Suprapubic skin (tissue), 4 donors: ENCODE data around the gene CLEC2B. TPM values are rescaled to one million over a fixed set of nuclear protein-coding genes. Genes with fewer than 3 reads are reported as not detected.

Experiments
- DNase-seq, 2 donors: peaks; one replicate each; pipeline ENCODE4 v3.0.0-alpha.2; 2019; ENCODE audit warnings: low spot score in 2 of 2
- H3K27ac ChIP-seq: fragments of 200-600 bp; sonication (generic); one replicate; pipeline ENCODE4 v1.5.1; 2019
- H3K27me3 ChIP-seq: fragments of 200-600 bp; sonication (generic); one replicate; pipeline ENCODE4 v1.5.1; 2019
- H3K36me3 ChIP-seq: fragments of 200-600 bp; sonication (generic); one replicate; pipeline ENCODE4 v1.5.1; 2019
- H3K4me1 ChIP-seq: fragments of 200-600 bp; sonication (generic); one replicate; pipeline ENCODE4 v1.5.1; 2019
- H3K4me3 ChIP-seq: fragments of 200-600 bp; sonication (generic); one replicate; pipeline ENCODE4 v1.5.1; 2019; ENCODE audit warnings: mild to moderate bottlenecking
- H3K9me3 ChIP-seq: fragments of 200-600 bp; sonication (generic); one replicate; pipeline ENCODE4 v1.5.1; 2019
- CTCF ChIP-seq, 2 donors: fragments of 200-600 bp in 1 of 2; fragments of 450-650 bp in 1 of 2; sonication (generic) in 1 of 2; IDR thresholded peaks; one replicate each; pipeline ENCODE4 v1.5.1; 2016 to 2019; ENCODE audit warnings: antibody characterized with exemption in 2 of 2, mild to moderate bottlenecking in 1 of 2, moderate library complexity in 1 of 2
- EP300 ChIP-seq: sonication (generic); formaldehyde crosslinking; IDR thresholded peaks from one replicate; pipeline ENCODE4 v1.6.1; 2017; ENCODE audit warnings: antibody characterized with exemption
- POLR2A ChIP-seq, 2 donors: fragments of 450-650 bp; IDR thresholded peaks; one replicate each; pipeline ENCODE4 v1.6.1; 2017; ENCODE audit warnings: antibody characterized with exemption in 2 of 2, mild to moderate bottlenecking in 2 of 2, moderate library complexity in 2 of 2
- POLR2AphosphoS5 ChIP-seq, 3 donors: sonication (generic); formaldehyde crosslinking; IDR thresholded peaks; one replicate each; pipeline ENCODE4 v1.6.1; 2017; ENCODE audit warnings: antibody characterized with exemption in 3 of 3
- WGBS: methylation state at CpG from one replicate; pipeline ENCODE4 v1.1.5; 2018; 5-methylcytosine and 5-hydroxymethylcytosine counted together
- total RNA-seq, 4 donors: library from RNA; depleted of rRNA; stranded (reverse); fragments of >200 nt; gene quantifications; one replicate each; pipeline ENCODE4 v1.1.0, GENCODE V29; 2016

Gene CLEC2B
- total RNA-seq, 4 donors from 2014 or later = 41.9 to 81.2 (median 53.5) TPM

- 93% methylated on average over 3 of the region's 3 CpGs for WGBS
- Histone ChIP-seq H3K36me3 (no peaks in the 10 kb centered on the region), H3K27me3 (no peaks in the 10 kb centered on the region), H3K4me3 (no peak within 1 kb of the TSS), H3K4me1 (no peaks in the 10 kb centered on the region), H3K9me3 (no peaks in the 10 kb centered on the region), H3K27ac (no peak within 1 kb of the TSS)
- no peak for DNase-seq
- TF ChIP-seq EP300 = no peak
- no peak for TF ChIP-seq POLR2A (IDR thresholded peaks at IDR 0.05)
- no peak for TF ChIP-seq CTCF (IDR thresholded peaks at IDR 0.05)
- no peak for TF ChIP-seq POLR2AphosphoS5 (IDR thresholded peaks at IDR 0.05)
These were observed 41.8 kb downstream of the CLEC2B start, which contains the start of gene KLRF1 for GRCh38 chr12:9827209-9827888. TSS of gene KLRF1 (plus strand) at chr12:9827481. CDS start at chr12:9827545, 64 bp downstream.

GRCh38 chr12:9820281-9820930, 48.7 kb downstream of the CLEC2B start:
- Histone ChIP-seq H3K4me3 (no peak overlapping the region), H3K36me3 (no peaks in the 10 kb centered on the region), H3K9me3 (no peaks in the 10 kb centered on the region), H3K4me1 (no peaks in the 10 kb centered on the region), H3K27ac (no peak overlapping the region), H3K27me3 (no peaks in the 10 kb centered on the region)
- TF ChIP-seq POLR2AphosphoS5 (IDR thresholded peaks at IDR 0.05) (no peak), EP300 (no peak), CTCF (IDR thresholded peaks at IDR 0.05) (no peak), POLR2A (IDR thresholded peaks at IDR 0.05) (no peak)
- 91% methylated on average over 5 of the region's 9 CpGs for WGBS
- DNase-seq = no peak

- no peak overlapping the region for H3K27ac ChIP-seq
- 74% methylated on average over 12 of the region's 32 CpGs for WGBS
- H3K27me3 ChIP-seq = peaks cover 2% of the 10 kb centered on the region
- H3K9me3 ChIP-seq = no peaks in the 10 kb centered on the region
- TF ChIP-seq EP300 (no peak), CTCF (IDR thresholded peaks at IDR 0.05) (peak; percentile 42 to 85)
- H3K36me3 ChIP-seq = no peaks in the 10 kb centered on the region
- H3K4me1 ChIP-seq = peaks cover 5% of the 10 kb centered on the region
- DNase-seq = peak; percentile 84 to 87
- H3K4me3 ChIP-seq = peak overlapping the region; percentile 32
These were observed 55.0 kb downstream of the CLEC2B start for GRCh38 chr12:9813821-9814798.

GRCh38 chr12:9811621-9812020, 57.5 kb downstream of the CLEC2B start:
- no peak for DNase-seq
- H3K27me3 ChIP-seq = peaks cover 2% of the 10 kb centered on the region
- peaks cover 5% of the 10 kb centered on the region for H3K4me1 ChIP-seq
- H3K9me3 ChIP-seq = no peaks in the 10 kb centered on the region
- TF ChIP-seq POLR2AphosphoS5 (IDR thresholded peaks at IDR 0.05) = no peak
- TF ChIP-seq POLR2A (IDR thresholded peaks at IDR 0.05) = no peak
- TF ChIP-seq CTCF (IDR thresholded peaks at IDR 0.05) = no peak
- TF ChIP-seq EP300 = no peak
- no peaks in the 10 kb centered on the region for H3K36me3 ChIP-seq
- H3K27ac ChIP-seq = no peak overlapping the region
- no peak overlapping the region for H3K4me3 ChIP-seq
- WGBS = 88% methylated on average over 5 of the region's 5 CpGs
